WERI-Rb-1 (cell line): Measurements from ENCODE around the gene THTPA.

Experiments
- DNase-seq: peaks from one replicate; pipeline ENCODE4 v3.0.0-alpha.2; 2020
- H3K27ac ChIP-seq: fragments of 250-450 bp; sonication (Bioruptor Pico); 2 replicates; pipeline ENCODE4 v1.5.1; 2020; ENCODE audit warnings: mild to moderate bottlenecking, moderate library complexity
- H3K27me3 ChIP-seq: fragments of 250-450 bp; sonication (Bioruptor Pico); 2 replicates; pipeline ENCODE4 v1.5.1; 2021; ENCODE audit warnings: mild to moderate bottlenecking, low read depth, moderate library complexity; ENCODE audit not compliant: insufficient read depth, severe bottlenecking
- H3K36me3 ChIP-seq: fragments of 250-450 bp; sonication (Bioruptor Pico); 2 replicates; pipeline ENCODE4 v1.5.1; 2020; ENCODE audit warnings: mild to moderate bottlenecking, moderate library complexity
- H3K4me3 ChIP-seq: 2 replicates; pipeline ENCODE4 v1.5.1; 2011; ENCODE audit warnings: low read depth, mild to moderate bottlenecking, control low read depth, low read length
- H3K9me3 ChIP-seq: fragments of 250-450 bp; sonication (Bioruptor Pico); 2 replicates; pipeline ENCODE4 v1.5.1; 2021; ENCODE audit warnings: mild to moderate bottlenecking, moderate library complexity; ENCODE audit not compliant: severe bottlenecking
- TF ChIP-seq, protein P1 (sequence below): IDR thresholded peaks from 2 replicates; pipeline ENCODE4 v1.5.1; 2011; ENCODE audit warnings: low read depth, mild to moderate bottlenecking, control low read depth, inconsistent platforms, low read length

THTPA gene

DNA sequence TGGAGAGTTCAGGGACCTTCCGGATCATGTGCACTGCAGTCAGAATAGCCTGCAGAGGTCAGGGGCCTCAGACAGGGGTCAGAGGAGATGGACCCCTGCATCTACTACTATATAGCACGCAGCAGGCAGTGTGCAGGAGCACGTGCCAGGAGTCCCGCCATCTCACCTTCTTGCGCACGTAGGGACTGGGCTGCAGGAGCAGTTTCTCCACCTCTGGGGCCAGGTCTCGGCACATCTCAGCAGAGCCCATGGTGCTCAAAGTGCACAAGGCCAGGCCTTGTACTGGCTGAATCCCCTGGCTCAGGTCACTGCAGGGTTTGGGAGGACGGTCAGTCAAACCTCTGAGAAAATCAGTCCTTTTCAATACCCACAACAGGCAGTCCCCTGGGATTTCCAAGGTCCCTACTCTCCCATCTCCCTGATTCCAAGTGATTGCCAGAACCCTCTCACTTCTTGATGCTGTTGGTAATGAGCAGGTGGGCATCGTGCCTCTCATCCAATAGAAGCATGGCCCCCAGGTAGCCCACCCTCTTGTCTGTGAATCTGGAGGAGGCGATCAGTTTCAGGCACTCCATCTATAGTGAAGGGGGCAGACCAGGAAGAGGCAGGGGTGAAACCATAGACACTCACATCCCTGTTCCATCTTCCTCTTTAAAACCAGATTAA is 10.2 kb downstream of the THTPA start:
- Histone ChIP-seq H3K4me3 (peak overlapping the region; percentile 90; the same call in 1 of the 2 replicates), H3K27ac (no peak overlapping the region), H3K9me3 (no peaks in the 10 kb centered on the region), H3K36me3 (peaks cover 31% of the 10 kb centered on the region), H3K27me3 (no peaks in the 10 kb centered on the region)
- DNase-seq: no peak
- TF ChIP-seq, protein P1, sequence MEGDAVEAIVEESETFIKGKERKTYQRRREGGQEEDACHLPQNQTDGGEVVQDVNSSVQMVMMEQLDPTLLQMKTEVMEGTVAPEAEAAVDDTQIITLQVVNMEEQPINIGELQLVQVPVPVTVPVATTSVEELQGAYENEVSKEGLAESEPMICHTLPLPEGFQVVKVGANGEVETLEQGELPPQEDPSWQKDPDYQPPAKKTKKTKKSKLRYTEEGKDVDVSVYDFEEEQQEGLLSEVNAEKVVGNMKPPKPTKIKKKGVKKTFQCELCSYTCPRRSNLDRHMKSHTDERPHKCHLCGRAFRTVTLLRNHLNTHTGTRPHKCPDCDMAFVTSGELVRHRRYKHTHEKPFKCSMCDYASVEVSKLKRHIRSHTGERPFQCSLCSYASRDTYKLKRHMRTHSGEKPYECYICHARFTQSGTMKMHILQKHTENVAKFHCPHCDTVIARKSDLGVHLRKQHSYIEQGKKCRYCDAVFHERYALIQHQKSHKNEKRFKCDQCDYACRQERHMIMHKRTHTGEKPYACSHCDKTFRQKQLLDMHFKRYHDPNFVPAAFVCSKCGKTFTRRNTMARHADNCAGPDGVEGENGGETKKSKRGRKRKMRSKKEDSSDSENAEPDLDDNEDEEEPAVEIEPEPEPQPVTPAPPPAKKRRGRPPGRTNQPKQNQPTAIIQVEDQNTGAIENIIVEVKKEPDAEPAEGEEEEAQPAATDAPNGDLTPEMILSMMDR: no peak

DNA sequence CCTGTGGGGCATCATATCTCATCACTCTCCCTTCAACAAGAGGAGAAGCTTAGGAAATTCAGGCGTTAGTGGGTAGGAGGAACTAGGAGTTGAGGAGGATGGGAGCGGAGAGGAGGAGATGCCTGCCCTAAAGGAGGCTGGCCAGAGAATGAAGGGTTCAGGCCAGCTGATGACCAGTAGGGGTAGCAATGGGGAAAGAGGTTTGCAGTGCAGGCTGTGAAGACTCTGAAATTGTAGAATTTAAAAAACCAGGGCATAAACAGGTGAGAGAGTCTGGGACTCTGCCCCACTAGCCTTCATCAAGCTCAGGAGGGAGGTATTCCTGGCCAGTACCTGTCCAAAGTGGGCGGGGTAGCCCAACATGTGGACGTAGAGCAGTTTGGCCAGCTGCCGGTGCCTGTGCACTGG is 10.7 kb downstream of the THTPA start:
- Histone ChIP-seq H3K27me3 (no peaks in the 10 kb centered on the region), H3K36me3 (peaks cover 26% of the 10 kb centered on the region), H3K4me3 (peak overlapping the region; percentile 90), H3K27ac (peak overlapping the region; percentile 69), H3K9me3 (no peaks in the 10 kb centered on the region)
- TF ChIP-seq, protein P1: peak; percentile 35
- no peak for DNase-seq

DNA sequence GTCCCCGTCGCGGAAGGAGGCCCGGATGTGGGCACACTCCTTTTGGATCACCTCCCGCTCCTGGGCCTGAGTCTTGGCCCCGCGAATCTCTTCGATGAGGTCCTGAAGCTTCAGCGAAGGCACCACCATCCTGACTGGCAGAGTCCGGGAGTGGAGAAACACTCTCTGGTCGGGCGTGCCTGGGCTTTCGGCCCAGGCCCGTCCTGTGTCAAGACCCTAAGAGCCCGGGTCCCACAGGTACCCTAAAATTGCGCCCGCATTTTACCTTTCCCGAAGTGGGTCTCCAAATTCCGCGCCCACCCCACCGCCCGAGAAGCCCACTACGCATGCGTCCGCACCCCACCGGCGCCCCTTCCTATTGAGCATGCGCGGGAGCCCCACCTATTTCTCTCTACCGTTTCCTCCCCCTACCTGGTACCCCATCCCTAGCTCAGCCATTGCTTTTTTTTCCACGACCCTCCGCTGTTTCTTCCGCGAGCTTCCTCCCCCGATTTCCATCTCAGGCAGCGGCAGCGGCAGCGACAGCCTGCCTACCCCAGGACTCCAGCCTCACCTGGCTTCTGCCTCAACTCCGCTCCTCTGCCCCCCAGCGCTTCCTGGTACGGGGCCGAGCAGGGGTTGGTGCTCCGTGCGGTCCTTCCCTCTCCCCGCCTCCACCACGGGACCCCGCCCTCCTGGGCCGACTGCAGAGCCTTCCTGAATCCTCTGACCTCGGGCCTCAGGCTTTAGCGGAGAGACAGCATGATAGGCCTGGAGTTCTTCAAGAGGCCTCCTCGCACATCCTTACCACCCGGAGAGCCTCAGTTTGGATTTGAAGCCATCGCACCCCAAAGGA is 11.3 kb downstream of the THTPA start, which contains the start of gene AP1G2:
AP1G2 (minus strand) TSS at position 606 of the 835 bp plus-strand sequence; CDS start at position 129, 477 bp downstream.
- Histone ChIP-seq H3K9me3 (no peaks in the 10 kb centered on the region), H3K4me3 (peak within 1 kb of the TSS; percentile 90), H3K27ac (peak within 1 kb of the TSS; percentile 69), H3K27me3 (no peaks in the 10 kb centered on the region), H3K36me3 (peaks cover 20% of the 10 kb centered on the region)
- TF ChIP-seq, protein P1: no peak
- DNase-seq: peak; percentile 96

DNA sequence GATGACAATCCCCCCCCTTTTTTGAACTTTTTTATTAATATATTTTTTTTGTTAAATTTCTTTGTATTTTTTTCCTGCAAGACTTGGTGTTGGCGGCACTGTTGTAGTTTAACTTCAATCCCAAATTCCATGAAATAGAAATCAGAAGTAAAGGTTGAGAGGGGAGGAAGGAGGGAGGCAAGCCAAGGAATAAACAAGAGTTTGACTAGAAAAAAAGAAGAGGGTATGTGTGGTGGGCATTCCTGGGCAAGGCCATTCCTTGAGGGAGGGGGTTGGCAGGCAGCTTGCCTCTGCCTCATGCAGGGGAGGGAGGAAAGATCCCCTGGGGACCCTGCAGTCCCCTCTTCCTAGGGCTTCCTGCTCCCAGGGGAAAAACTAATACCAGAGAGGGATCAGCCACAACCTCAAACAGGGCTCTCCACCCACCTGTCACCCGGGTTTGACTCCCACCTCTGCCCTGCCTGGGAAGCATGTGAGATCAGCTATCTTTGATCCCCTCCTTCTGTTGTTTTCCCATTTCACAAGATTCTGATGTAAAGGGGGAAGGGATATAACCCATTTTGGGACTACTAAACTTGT is 12.0 kb downstream of the THTPA start:
- peaks cover 15% of the 10 kb centered on the region for H3K36me3 ChIP-seq
- TF ChIP-seq, protein P1: no peak
- H3K27me3 ChIP-seq: no peaks in the 10 kb centered on the region
- H3K27ac ChIP-seq: peak overlapping the region; percentile 69
- DNase-seq: peak; percentile 40
- H3K9me3 ChIP-seq: no peaks in the 10 kb centered on the region
- H3K4me3 ChIP-seq: peak overlapping the region; percentile 90

- H3K27ac ChIP-seq: peak overlapping the region; percentile 69
- no peaks in the 10 kb centered on the region for H3K27me3 ChIP-seq
- DNase-seq: peak; percentile 75
- no peaks in the 10 kb centered on the region for H3K9me3 ChIP-seq
- TF ChIP-seq, protein P1: peak; percentile 61
- H3K4me3 ChIP-seq: no peak overlapping the region
- peaks cover 9% of the 10 kb centered on the region for H3K36me3 ChIP-seq
Measured at GRCh38 chr14:23568600-23569331, 12.7 kb downstream of the THTPA start.
